ENCODE measurements around the gene WDR73. TPM values are rescaled to one million over a fixed set of nuclear protein-coding genes. Genes with fewer than 3 reads are reported as not detected.
A peak's percentile ranks its signal among the peaks of the same experiment; 100 is the strongest.
"Not testable (repeated sequence)": the region's sequence is repeated elsewhere in the genome, so short reads cannot be mapped to it uniquely, and the experiment has no call there.

WDR73 gene
- total RNA-seq, 1 experiment from 2014 or later = 35.6 TPM

- TSS peak; percentile 6 for BruUV-seq (replicated peaks)
- H3K4me2 ChIP-seq (ENCODE audit: low read length); H2AFZ ChIP-seq (ENCODE audit: low read depth, low read length, poor library complexity, severe bottlenecking); POLR2A ChIA-PET; H3K79me2 ChIP-seq (ENCODE audit: insufficient read depth, low read length); H3K9me3 ChIP-seq (ENCODE audit: control insufficient read depth in 1 of 2, insufficient read depth in 1 of 2, low read depth in 1 of 2, low read length in 2 of 2); H3K9me2 ChIP-seq (ENCODE audit: insufficient read depth); ATAC-seq; intact Hi-C loops (cut with micrococcal nuclease); H3K27ac ChIP-seq (ENCODE audit: low read depth, low read length); H3K4me1 ChIP-seq (ENCODE audit: control insufficient read depth in 1 of 2, insufficient read depth in 2 of 2, low read length in 2 of 2); RAD21 ChIA-PET (ENCODE audit: low non-redundant PET in 1 of 2, low total read pairs in 2 of 2, uncharacterized antibody in 2 of 2, unreplicated experiment in 2 of 2); CTCF ChIA-PET; DNase-seq (ENCODE audit: low read depth, low spot score); H3K4me3 ChIP-seq (replicated peaks in 1 of 2; ENCODE audit: low read depth in 1 of 2, low read length in 2 of 2); H3K9ac ChIP-seq (ENCODE audit: low read length); H3K27me3 ChIP-seq (ENCODE audit: insufficient read depth, low read length); H4K20me1 ChIP-seq (ENCODE audit: insufficient read depth): not testable (repeated sequence)
- peaks cover 33 to 44% of the 10 kb centered on the region in 2 experiments; a peak in 3 of 4 replicates for H3K36me3 ChIP-seq (ENCODE audit: control insufficient read depth in 1 of 2, insufficient read depth in 2 of 2, low read length in 2 of 2)
These were observed 11.4 kb downstream of the WDR73 start for GRCh38 chr15:84642640-84643039.

- H2AFZ ChIP-seq (ENCODE audit: low read depth, low read length, poor library complexity, severe bottlenecking); H4K20me1 ChIP-seq (ENCODE audit: insufficient read depth); H3K9me2 ChIP-seq (ENCODE audit: insufficient read depth); POLR2A ChIA-PET; RAD21 ChIA-PET (ENCODE audit: low non-redundant PET in 1 of 2, low total read pairs in 2 of 2, uncharacterized antibody in 2 of 2, unreplicated experiment in 2 of 2); ATAC-seq; BruUV-seq (replicated peaks); H3K4me2 ChIP-seq (ENCODE audit: low read length); DNase-seq (ENCODE audit: low read depth, low spot score); H3K27me3 ChIP-seq (ENCODE audit: insufficient read depth, low read length); H3K9me3 ChIP-seq (ENCODE audit: control insufficient read depth in 1 of 2, insufficient read depth in 1 of 2, low read depth in 1 of 2, low read length in 2 of 2); intact Hi-C loops (cut with micrococcal nuclease); H3K9ac ChIP-seq (ENCODE audit: low read length); H3K4me3 ChIP-seq (replicated peaks in 1 of 2; ENCODE audit: low read depth in 1 of 2, low read length in 2 of 2); CTCF ChIA-PET; H3K27ac ChIP-seq (ENCODE audit: low read depth, low read length); H3K4me1 ChIP-seq (ENCODE audit: control insufficient read depth in 1 of 2, insufficient read depth in 2 of 2, low read length in 2 of 2); H3K79me2 ChIP-seq (ENCODE audit: insufficient read depth, low read length): not testable (repeated sequence)
- peaks cover 30 to 36% of the 10 kb centered on the region in 2 experiments; a peak in 3 of 4 replicates for H3K36me3 ChIP-seq (ENCODE audit: control insufficient read depth in 1 of 2, insufficient read depth in 2 of 2, low read length in 2 of 2)
These were observed 12.2 kb downstream of the WDR73 start for GRCh38 chr15:84641871-84642270.

- H2AFZ ChIP-seq (ENCODE audit: low read depth, low read length, poor library complexity, severe bottlenecking) = no peak overlapping the region
- H3K9ac ChIP-seq (ENCODE audit: low read length) = no peak overlapping the region
- H3K9me2 ChIP-seq (ENCODE audit: insufficient read depth) = no peaks in the 10 kb centered on the region
- peak overlapping the region; percentile 24; the same call in 1 of the 2 replicates for H3K27ac ChIP-seq (ENCODE audit: low read depth, low read length)
- H3K27me3 ChIP-seq (ENCODE audit: insufficient read depth, low read length) = no peaks in the 10 kb centered on the region
- TF ChIP-seq CEBPB (IDR thresholded peaks at IDR 0.05; ENCODE audit: low read depth) (no peak), MAX (IDR thresholded peaks at IDR 0.05) (peak; percentile 33; the same call in 1 of the 2 replicates), ATF3 (IDR thresholded peaks at IDR 0.05) (no peak), ZBTB33 (IDR thresholded peaks at IDR 0.05; ENCODE audit: extremely low read depth, insufficient replicate concordance, low read length) (no peak), SRF (IDR thresholded peaks at IDR 0.05; ENCODE audit: low read depth) (no peak), SIN3A (IDR thresholded peaks at IDR 0.05; ENCODE audit: low read depth) (no peak; the same call in 1 of the 2 replicates), CTCF (IDR thresholded peaks at IDR 0.05 in 2 of 3, conservative IDR thresholded peaks at IDR 0.05 in 1 of 3; ENCODE audit: borderline replicate concordance in 1 of 3, insufficient read depth in 1 of 3, low read depth in 2 of 3, low read length in 2 of 3) (peak in 2 of 3 experiments; percentile 24 to 26; a peak in 4 of 6 replicates), RAD21 (IDR thresholded peaks at IDR 0.05; ENCODE audit: low read depth) (peak; percentile 55; the same call in 1 of the 2 replicates)
- H3K4me2 ChIP-seq (ENCODE audit: low read length) = no peak overlapping the region
- ChIA-PET POLR2A (no interaction called here), RAD21 (ENCODE audit: low non-redundant PET in 1 of 2, low total read pairs in 2 of 2, uncharacterized antibody in 2 of 2, unreplicated experiment in 2 of 2) (no interaction called here), CTCF (interaction anchor here (0.7 to 1.3 kb wide), 3 partner anchors 39 to 50 kb away, joined by 3 to 4 read pairs (median 3); no protein-coding TSS in a partner anchor)
- no peaks in the 10 kb centered on the region for H4K20me1 ChIP-seq (ENCODE audit: insufficient read depth)
- peaks cover 0 to 7% of the 10 kb centered on the region in 2 experiments; a peak in 1 of 4 replicates for H3K4me1 ChIP-seq (ENCODE audit: control insufficient read depth in 1 of 2, insufficient read depth in 2 of 2, low read length in 2 of 2)
- no TSS peak for BruUV-seq (replicated peaks)
- no peaks in the 10 kb centered on the region for H3K79me2 ChIP-seq (ENCODE audit: insufficient read depth, low read length)
- H3K4me3 ChIP-seq (replicated peaks in 1 of 2; ENCODE audit: low read depth in 1 of 2, low read length in 2 of 2) = no peak overlapping the region
- DNase-seq (ENCODE audit: low read depth, low spot score) (no peak), ATAC-seq (peak; percentile 47)
- intact Hi-C loops (cut with micrococcal nuclease) = no loop called here
- H3K9me3 ChIP-seq (ENCODE audit: control insufficient read depth in 1 of 2, insufficient read depth in 1 of 2, low read depth in 1 of 2, low read length in 2 of 2) = no peaks in the 10 kb centered on the region
- peaks cover 7 to 18% of the 10 kb centered on the region in 2 experiments; a peak in 3 of 4 replicates for H3K36me3 ChIP-seq (ENCODE audit: control insufficient read depth in 1 of 2, insufficient read depth in 2 of 2, low read length in 2 of 2)
These were observed 16.0 kb downstream of the WDR73 start for GRCh38 chr15:84638103-84638502.
